Frontal cortex (tissue), 4 donors: ENCODE results near the gene DEF6. TPM values are rescaled to one million over a fixed set of nuclear protein-coding genes. Genes with fewer than 3 reads are reported as not detected.
A peak's percentile ranks its signal among the peaks of the same experiment; 100 is the strongest.
"Not testable (repeated sequence)": the region's sequence is repeated elsewhere in the genome, so short reads cannot be mapped to it uniquely, and the experiment has no call there.

Experiments used
- DNase-seq, 2 donors: peaks; one replicate each; pipeline ENCODE4 v3.0.0; 2012; ENCODE audit warnings: low spot score in 2 of 2
- FAIRE-seq: peaks from 2 replicates; lab custom pipeline; 2012; peaks lifted over from hg19 to GRCh38; lab: Jason Lieb, UNC
- total RNA-seq: library from RNA; depleted of rRNA; stranded (reverse); fragments of >200 nt; gene quantifications from one replicate; pipeline ENCODE4 v1.2.3, GENCODE V29; 2014
- donor health status: control.
- donor health status: control.
- donor health status: control.

DEF6 gene
- total RNA-seq, 1 donor from 2014 or later, result 2.4 TPM

DNA sequence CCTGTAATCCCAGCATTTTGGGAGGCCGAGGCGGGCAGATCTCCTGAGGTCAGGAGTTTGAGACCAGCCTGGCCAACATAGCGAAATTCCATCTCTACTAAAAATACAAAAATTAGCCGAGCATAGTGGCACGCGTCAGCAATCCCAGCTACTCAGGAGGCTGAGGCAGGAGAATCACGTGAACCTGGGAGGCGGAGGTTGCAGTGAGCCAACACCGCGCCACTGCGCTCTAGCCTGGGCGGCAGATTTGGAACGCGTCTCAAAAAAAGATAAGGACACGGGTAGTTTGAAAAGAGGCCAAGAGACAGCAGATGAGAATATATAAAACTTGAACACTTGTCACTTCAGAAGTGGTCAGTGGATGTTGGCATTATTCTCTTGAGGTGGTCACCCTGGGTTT, 9.5 kb downstream of the DEF6 start:
- not testable (repeated sequence) for DNase-seq, FAIRE-seq

DNA sequence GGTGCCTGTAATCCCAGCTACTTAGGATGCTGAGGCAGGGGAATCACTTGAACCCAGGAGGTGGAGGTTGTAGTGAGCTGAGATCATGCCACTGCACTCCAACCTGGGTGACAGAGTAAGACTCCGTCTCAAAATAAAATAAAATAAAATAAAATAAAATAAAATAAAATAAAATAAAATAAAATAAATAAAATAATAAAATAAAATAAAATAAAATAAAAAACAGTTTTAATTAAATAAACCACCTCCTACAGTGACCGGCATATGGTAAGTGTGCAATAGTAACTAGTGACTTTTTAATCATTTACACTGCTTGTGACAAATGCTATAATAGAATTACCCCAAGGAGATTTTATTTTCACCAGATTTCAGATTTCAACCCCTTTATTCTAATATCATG, 10.9 kb downstream of the DEF6 start:
- DNase-seq, FAIRE-seq: not testable (repeated sequence)

DNA sequence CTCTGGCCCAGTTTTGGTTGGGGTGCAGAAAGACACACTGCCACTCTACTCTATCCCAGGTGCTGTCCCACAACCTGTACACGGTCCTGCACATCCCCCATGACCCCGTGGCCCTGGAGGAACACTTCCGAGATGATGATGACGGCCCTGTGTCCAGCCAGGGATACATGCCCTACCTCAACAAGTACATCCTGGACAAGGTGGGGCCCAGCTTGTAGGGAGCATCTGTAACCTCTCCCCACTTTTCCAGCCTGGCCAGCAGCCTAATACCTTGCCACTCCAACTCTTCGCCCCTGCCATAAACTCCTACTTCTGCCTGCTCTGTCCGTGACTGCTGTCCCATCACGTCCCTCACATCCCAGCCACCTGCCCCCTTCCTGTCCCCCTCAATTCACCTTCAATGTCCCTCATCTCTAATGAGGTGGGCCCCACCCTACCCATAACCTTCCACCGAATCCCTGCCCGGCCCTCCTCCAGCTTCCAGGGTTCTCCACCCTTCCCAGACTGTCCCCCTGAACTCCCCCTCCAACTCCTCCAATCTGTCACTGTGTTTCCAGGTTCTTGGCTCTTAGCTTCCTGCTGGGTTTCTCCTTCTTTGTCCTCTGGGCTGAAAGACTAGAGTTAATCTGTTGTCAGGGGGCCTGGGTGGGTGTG, 12.1 kb downstream of the DEF6 start:
- FAIRE-seq, result no peak
- DNase-seq, result no peak

DNA sequence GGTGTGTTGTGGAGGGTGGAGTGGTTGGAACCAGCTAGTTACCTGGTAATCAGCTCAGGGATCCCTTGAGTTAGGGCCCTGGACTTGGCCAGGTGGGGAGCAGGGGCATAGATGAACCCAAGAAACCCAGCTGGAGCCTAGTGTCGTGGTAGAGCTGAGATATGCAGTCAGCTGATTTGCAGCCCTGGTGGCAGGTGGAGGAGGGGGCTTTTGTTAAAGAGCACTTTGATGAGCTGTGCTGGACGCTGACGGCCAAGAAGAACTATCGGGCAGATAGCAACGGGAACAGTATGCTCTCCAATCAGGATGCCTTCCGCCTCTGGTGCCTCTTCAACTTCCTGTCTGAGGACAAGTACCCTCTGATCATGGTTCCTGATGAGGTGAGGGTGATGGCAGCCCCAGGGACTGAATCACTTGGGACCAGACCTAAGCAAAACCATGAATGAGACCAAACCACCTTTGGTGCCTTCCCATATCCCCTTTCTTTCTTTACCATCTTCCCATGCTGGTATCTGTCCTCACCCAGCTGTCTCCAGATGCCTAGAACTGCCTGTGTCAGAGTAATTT, 12.7 kb downstream of the DEF6 start:
- DNase-seq, result no peak
- no peak for FAIRE-seq

DNA sequence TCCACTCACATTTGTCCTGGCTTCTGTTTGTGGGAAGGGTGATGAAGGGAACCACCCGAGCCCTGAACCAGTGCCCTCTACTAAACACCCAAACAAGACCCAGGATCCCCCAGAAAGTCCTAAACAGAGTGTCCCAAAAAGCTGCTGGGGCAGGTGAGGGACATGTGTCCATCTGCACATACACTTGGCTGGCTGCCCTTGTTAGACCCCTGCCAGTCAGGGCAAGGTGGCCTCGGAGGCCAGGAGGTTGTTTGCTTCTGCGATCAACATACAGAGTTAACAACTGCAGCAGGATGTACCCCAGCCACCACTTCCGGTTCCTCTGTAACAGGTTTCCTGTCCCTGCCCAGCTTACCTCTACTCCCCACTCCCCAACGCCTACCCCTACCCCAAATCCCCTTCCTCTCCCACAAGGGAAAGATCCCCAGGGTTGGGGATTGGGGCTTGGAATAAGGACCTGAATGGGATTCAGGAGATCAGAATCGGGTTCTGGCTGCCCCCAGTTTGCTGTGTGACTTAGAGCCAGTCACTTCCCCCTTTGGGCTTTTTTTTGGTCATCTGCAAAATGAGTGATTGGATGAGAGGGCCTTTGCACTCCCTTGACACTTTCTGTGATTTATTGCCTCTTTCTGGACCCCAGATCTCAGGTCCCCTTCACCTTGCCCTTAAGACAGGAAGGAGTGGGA, 13.9 kb downstream of the DEF6 start:
- FAIRE-seq (no peak), DNase-seq (no peak)

DNA sequence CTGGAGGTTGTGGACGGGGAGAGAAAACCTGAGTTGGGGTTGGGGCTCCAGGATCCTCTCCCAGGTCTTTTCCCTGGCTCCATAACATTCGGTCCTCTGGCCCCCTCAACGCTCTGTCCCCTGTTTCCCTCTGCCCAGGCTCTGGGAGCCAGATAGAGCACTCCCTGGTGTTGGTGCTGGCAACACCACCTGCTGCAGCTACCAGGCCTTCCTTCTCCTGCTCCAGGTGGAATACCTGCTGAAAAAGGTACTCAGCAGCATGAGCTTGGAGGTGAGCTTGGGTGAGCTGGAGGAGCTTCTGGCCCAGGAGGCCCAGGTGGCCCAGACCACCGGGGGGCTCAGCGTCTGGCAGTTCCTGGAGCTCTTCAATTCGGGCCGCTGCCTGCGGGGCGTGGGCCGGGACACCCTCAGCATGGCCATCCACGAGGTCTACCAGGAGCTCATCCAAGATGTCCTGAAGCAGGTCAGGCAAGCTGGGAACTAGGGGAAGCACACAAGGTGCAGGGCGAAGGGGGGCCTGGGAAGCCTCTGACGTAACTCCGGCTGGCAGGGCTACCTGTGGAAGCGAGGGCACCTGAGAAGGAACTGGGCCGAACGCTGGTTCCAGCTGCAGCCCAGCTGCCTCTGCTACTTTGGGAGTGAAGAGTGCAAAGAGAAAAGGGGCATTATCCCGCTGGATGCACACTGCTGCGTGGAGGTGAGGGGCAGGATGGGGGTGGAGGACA, 14.6 kb downstream of the DEF6 start:
- FAIRE-seq (no peak), DNase-seq (no peak)

DNA sequence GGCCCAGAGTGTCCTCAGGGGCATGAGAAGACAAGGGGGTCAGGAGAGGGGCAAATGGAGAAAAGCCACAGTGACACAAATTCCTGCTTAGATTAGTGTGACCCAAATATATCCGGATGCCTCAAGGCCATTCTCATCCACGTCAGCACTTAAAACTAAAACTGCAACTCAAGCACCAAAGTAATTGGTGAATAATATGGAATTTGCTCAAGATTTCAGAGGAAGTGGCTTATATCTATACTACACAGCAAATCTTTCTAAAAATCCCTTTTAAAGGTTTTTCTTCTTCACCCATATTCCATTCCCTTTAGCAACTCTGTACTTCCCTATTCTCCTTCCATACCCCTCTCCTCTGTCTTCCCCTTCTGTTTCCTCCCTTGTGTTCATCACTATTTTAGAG, 15.2 kb downstream of the DEF6 start:
- DNase-seq, result no peak
- FAIRE-seq, result no peak

DNA sequence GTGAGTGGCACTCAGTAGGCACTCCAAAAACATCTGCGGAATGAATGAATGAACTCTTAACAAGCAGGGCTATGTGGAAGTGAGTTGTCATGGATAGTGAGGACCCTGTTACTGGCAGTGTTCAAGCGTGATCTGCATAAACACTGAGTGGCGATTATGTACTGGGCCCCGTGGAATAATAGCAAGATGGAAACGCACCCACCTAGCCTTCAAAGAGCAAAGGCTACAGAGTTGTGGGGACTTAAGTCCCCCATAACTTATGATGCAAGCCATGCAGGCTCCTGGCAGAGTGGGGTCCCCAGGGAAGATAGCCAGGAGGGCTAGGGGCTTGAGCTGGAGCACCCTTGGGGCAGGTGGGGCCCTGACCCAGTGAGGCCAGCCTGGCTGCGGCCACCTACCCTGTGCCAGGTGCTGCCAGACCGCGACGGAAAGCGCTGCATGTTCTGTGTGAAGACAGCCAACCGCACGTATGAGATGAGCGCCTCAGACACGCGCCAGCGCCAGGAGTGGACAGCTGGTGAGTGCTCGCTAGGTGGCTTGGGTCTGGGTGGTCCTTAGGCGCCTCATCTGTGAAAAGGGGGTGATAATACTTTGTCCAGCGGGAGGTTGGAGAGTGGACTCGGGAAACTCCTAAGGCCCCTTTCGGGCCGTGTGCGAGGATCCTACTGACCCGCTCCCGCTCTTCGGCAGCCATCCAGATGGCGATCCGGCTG, 20.0 kb downstream of the DEF6 start:
- no peak for FAIRE-seq
- DNase-seq, result no peak

DNA sequence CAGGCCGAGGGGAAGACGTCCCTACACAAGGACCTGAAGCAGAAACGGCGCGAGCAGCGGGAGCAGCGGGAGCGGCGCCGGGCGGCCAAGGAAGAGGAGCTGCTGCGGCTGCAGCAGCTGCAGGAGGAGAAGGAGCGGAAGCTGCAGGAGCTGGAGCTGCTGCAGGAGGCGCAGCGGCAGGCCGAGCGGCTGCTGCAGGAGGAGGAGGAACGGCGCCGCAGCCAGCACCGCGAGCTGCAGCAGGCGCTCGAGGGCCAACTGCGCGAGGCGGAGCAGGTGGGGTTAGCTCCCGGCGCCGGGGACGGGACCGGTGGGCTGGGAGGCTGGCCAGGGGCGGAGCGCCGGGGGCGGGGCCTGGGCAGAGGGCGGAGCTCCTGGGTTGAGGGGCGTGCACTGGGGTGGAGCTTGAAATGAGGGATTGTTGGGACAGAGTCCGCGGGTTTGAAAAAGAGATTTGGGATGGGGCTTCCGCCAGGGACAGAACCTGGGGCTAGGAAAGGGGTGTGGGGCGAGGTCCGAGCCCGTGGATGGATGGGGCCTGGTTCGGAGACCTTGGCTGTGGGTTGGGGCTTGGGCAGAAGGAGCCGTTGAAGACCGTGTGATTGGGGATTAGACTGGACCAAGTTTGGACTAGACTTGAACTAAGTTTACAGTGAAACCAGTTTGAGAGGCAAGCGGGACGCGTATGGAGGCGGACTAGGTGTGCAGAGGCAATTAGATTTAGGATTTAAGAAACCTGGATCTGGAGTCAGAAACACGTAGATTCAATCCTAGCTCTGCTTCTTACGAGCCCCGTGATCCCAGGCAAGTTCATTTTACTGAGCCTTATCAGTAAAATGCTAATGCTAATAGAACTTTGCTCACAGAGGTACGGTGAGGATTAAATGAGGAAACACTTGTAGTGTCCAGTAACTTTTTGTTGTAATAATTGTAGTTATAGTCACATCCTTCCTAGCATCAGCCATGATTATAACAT, 20.9 kb downstream of the DEF6 start:
- FAIRE-seq, result no peak

DNA sequence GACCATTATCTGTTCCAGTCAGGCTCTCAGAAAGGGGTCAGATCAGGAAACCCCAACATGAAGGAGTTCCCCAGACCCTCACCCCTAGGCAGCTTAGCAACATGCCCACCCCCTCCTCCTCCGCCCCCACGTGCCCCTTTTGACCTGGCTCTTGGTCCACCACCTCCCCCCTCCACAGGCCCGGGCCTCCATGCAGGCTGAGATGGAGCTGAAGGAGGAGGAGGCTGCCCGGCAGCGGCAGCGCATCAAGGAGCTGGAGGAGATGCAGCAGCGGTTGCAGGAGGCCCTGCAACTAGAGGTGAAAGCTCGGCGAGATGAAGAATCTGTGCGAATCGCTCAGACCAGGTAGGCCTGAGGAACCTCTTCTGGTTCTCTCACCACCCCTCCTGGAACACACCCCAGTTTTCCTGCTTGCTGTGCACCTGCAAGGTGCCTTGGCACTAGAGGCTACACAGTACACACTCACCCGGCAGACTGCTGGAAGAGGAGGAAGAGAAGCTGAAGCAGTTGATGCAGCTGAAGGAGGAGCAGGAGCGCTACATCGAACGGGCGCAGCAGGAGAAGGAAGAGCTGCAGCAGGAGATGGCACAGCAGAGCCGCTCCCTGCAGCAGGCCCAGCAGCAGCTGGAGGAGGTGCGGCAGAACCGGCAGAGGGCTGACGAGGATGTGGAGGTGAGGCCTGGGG, 21.9 kb downstream of the DEF6 start:
- FAIRE-seq (no peak), DNase-seq (no peak)

More for the DNA sequence above, 20.9 kb downstream of the DEF6 start:
- DNase-seq, result peak; percentile 78 to 94

DNA sequence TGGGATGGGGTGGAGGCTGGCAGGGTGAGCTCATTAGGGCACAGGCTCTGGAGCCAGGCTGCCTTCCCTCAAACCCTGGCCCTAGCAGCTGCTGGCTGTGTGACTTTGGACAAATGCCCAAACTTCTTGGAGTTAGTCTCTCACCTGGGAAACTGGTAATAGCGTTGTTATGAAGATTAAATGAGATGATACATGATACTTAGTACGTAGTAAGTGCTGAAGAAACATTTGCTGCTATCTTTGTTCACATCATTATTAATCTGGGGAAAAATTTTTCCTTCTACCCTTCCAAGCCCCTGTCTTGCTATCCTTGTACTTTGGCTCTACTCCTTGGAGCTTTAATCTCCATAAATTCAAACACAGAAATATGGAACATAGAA, 22.4 kb downstream of the DEF6 start:
- FAIRE-seq, result no peak
- DNase-seq, result no peak

DNA sequence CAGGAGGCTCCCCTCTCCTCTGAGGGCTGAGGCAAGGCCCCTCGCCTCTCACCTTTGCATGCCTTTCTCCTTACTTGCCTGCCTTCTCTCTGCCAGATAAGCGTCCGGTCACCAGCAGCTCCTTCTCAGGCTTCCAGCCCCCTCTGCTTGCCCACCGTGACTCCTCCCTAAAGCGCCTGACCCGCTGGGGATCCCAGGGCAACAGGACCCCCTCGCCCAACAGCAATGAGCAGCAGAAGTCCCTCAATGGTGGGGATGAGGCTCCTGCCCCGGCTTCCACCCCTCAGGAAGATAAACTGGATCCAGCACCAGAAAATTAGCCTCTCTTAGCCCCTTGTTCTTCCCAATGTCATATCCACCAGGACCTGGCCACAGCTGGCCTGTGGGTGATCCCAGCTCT, 23.5 kb downstream of the DEF6 start:
- no peak for FAIRE-seq
- no peak for DNase-seq

DNA sequence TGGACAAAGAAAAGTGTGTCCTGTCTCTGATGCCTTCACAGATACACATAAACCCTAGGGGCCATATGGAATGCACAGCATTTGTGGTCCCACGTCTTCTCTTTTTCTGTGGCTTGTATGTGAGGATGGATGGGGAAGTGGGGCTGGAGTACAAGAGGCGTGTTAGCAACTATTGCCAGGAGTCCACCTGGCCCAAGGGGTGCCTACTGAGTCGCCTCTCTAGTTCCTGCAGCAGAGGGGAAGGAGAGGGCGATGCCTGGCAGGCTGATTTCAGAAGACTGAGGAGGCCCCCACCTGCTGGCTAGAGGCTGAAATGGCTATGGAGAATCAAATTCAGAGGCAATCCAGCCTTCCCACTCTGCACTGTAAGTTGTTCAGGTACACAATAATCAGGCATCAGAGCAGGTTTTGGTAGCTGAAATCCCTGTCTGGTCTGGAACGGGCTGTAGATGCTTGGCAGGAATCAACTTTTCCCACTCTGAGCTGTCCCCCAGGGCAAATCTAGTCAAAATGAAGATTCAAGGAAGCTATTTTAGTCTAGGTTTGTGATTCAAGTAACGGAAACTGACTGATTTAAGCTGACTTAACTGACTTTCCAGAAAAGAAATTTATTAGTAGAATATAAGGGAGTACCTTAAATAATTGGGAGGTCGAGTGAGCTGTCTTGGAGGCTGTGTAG, 29.9 kb downstream of the DEF6 start:
- FAIRE-seq, result no peak
- DNase-seq, result peak in 1 of 2 donors; percentile 52

DNA sequence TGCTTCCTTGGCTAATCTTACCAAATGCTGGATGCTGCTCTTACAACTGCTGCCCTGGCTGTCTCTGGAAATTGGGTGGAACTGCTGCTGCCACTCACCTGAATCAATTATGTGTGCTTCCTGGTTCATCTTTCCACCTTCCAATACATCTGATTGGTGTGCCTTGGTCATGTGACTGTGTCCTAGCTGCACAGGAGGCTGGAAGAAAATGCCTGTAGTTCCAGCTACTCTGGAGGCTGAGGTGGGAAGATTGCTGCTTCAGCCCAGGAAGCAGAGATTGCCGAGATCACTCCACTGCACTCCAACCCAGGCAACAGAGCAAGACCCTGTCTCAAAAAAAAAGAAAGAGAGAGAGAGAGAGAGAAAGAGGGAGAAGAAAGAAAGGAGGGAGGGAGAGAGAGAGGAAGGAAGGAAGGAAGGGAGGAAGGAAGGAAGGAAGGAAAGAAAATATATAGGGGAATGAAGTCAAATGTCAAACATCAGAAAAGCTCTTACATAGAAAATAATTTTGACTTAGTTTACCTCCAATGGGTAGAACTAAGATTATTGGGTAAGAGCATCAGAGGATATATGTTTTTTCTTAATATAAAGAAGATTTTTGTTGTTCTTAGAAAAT, 30.6 kb downstream of the DEF6 start:
- DNase-seq (no peak), FAIRE-seq (no peak)

DNA sequence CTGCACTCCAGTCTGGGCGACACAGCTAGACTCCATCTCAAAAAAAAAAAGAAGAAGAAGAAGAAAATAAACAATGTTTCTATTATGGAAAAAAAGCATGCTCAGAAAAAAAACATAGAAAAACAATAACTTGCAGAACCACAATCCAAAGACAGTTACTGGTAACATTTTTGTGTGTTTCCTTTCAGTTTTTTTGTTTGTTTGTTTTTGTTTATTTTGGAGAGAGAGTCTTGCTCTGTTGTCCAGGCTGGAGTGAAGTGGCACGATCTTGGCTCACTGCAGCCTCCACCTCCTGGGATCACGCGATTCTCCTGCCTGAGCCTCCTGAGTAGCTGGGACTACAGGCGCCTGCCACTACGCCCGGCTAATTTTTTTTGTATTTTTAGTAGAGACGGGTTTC, 31.3 kb downstream of the DEF6 start:
- not testable (repeated sequence) for DNase-seq, FAIRE-seq

DNA sequence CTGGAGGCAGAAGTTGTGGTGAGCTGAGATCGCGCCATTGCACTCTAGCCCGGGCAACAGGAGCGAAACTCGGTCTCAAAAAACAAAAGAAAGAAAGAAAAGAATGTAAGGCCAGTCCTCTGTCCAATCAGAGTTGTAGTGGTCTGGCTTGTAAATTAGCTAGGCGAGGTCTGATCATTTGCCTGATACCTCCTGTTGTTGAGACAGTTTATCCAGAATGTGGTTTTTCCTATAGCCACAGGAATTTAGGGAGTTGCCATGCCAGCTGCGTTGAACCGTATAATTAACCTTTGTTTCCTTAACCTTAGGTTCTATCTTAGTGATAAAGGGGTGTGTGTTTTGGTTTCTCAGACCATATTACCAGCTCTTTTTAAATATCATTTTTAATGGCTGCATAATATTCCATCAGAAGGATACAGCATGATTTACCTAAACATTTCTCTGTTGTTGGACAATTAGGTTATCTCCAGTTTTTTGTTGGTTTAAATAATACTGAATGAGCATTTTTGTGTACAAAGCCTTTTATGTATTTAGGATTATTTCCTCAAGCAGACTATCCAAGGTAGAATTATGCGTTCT, 33.0 kb downstream of the DEF6 start:
- FAIRE-seq (no peak), DNase-seq (no peak)
